GM21576 (cell line): Measurements from ENCODE around the gene PRKCA.

Experiments
- ATAC-seq: cut with Tn5 transposase; IDR thresholded peaks from one replicate; pipeline ENCODE4 v1.9.1; 2021; ENCODE audit warnings: mild to moderate bottlenecking, moderate library complexity; ENCODE audit not compliant: unreplicated experiment

Gene PRKCA

DNA sequence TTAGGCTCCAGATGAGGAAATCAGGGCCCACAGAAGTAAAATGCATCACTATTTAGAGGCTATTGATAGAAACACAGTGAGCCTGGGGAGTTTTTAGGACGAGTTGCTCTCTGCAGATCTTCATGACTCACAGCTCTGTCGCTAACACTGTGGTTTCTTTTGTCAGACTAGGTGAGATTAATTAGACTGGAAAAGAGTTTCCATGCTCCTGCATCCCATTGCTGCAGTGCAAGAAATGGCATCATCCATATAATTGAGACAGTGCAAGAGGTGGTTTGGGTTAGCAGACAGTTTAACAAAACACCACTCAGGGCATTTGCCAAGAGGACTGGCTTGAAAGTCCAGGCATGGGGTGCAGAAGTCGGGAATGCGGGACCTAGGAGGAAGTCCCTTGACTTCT lies 333.7 kb downstream of the PRKCA start:
- no peak for ATAC-seq

DNA sequence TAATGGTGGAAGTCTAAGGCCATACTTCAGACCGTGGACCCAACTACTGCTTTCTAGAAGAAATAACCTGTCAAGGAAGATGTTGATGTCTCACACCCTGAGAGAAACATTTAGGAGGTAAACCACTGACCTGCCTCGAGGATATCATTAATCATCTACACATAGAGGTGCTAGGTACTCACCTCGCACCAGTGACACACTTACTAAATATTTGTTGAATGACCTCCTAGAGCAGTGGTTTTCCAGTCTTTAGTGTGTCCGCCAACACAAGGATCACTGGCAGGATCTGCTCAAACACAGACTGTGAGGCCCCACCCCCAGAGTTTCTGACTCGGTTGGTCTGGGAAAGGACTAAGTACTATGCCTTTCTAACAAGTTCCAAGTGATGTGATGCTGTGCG lies 335.1 kb downstream of the PRKCA start:
- ATAC-seq = no peak

DNA sequence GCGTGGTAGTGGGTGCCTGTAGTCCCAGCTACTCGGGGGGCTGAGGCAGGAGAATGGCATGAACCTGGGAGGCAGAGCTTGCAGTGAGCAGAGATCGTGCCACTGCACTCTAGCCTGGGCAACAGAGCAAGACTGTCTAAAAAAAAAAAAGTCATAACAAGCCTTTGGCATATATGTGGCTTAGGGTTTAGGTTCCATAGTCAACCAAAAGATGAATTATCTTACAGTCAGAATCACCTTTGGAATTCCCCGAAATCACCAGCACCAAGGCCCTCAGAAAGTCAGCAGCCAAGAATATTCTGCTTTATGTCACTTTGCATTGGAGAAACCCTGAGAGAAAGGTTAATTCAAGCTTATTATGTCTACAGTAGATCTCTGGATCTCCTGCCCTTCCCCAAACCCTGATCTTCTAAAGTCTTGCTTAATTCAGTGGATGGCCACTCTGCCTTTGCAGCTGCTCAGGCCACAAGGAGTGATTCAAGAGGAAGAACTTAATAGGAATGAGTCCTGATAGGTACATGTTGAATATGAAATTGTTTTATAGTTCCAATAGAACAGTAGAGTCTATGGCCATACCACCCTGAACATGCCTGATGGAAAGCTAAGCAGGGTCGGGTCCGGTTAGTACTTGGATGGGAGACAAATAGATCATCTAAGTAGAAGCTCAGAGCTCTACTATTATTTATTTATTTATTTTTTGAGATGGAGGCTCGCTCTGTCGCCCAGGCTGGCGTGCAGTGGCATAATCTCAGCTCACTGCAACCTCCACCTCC lies 336.5 kb downstream of the PRKCA start:
- no peak for ATAC-seq

DNA sequence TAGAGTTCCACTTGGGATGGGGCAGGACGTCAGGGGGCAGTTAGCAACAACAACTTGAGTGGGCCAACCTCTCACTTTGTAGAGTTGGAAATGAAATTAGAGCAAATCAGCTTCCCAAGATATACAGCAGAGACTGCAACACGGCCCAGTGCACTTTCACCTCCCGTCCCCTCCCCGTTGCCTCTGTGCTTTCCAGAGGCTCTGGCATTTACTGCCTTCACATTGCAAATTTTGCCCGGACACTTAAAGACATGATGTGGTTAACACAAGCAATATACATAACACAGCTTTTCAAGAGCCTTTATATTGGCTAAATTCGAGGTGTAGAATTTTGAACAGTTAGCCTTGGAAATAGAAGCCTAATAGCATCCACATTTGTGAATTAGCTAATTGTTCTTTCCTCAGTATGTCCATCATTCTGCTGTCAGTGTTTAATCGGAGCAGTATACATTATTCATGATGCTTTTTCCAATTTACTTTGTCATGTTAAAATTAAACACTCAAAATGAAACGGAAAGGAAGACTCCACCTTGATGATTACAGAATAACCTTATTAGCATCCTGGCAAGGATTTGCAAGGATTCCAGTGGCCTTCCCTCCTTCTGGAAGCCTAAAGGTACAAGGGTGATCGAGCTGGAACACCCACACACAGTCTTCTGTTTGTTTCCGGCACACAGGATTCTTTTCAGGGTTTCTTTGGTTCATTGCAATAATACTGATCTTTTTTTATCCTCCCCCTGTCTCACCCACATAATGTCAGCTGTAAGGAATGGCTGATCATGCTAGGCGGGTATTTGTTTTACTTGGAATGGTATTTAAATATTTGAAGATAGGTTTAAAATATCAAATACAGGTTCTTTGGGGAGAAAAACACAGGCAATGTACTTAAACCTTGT lies 341.6 kb downstream of the PRKCA start:
- ATAC-seq = no peak

DNA sequence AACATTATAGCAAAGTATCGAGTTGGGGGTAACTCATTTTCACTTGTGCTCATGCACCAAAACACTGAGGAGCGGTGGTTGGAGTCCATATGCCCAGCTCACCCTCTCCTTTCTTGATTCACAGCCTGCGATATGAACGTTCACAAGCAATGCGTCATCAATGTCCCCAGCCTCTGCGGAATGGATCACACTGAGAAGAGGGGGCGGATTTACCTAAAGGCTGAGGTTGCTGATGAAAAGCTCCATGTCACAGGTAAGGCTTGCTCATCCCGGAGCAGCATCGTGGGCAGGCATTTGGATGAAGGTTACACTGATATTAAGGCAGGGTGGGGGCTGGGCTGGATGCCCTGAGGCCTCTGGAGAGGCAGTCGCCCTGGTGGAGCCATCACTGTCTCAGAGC lies 342.8 kb downstream of the PRKCA start:
- no peak for ATAC-seq

DNA sequence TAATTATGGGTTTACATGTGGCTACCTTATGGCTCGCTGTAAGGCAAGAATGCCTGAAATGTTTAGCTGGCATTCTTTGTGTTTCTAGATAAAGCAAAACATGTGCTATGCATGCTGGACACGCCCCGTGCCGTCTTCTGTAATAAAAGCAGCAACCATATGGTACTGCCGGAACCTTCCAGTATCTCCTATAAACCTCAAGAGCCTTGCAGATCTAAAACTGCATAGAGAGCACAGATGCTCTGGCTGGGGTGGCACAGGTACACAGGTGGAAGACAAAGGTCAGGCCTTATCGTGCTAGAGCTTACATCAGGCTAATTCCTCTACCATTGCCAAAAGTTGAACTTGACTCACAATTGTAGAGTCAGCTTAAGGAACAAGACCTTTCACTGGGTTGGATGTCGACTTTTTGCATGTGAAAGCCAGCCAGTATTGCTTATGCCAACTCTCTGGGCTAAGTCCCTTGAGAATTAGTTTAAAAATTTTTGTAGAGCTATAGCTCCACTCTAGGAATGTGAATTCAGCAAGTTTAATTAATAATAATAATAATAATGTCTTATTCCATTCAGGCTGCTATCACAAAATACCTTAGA lies 345.1 kb downstream of the PRKCA start:
- no peak for ATAC-seq

DNA sequence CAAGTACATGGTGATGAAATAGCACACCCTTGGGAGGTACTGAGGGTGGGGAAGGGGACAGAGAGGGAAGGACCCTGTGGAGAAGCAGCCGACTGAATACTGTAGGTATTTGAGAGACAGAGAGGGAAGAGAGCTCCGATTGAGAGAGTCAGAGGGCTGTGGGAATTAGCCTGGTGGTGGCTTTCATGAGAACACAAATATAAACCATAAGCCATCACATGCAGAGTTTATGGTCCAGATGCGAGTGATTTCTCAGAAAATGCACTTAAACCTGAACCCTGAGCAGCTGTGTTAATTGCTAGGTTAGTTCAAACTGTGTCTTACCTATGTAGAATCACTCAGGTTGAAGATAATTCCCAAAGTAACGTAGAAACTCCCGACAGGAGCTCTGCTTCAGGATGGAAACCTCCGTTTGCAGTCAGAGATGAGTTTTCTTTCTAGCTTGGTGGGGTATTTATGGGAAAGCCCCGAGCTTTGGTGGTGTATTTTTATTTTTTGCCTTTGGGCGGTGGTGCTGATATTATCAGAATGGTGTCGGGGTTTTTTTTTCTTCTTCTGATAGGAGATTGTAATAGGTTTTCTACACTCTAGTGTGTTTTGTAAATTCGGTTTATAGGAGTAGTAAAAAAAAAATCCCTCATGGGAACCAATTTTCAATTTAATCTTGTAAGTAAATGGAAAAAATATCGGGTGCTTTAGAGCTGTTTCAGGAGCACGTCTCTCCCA lies 347.6 kb downstream of the PRKCA start:
- no peak for ATAC-seq

DNA sequence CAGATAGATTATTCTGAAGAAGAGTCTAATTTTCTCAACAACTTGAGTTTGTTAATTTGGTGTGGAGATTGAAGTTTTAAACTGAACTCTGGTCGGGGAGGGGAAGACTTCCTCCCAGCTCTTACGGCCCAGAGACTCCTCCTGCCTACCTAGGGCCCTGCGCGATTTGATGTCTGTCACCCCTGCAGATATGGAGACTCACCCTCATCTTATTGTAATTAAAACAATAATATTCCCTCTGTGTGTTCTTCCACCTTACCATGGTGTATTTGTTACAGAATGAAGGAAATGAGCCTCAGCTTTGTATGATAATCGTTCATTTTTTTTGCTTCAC lies 348.1 kb downstream of the PRKCA start:
- ATAC-seq = no peak

DNA sequence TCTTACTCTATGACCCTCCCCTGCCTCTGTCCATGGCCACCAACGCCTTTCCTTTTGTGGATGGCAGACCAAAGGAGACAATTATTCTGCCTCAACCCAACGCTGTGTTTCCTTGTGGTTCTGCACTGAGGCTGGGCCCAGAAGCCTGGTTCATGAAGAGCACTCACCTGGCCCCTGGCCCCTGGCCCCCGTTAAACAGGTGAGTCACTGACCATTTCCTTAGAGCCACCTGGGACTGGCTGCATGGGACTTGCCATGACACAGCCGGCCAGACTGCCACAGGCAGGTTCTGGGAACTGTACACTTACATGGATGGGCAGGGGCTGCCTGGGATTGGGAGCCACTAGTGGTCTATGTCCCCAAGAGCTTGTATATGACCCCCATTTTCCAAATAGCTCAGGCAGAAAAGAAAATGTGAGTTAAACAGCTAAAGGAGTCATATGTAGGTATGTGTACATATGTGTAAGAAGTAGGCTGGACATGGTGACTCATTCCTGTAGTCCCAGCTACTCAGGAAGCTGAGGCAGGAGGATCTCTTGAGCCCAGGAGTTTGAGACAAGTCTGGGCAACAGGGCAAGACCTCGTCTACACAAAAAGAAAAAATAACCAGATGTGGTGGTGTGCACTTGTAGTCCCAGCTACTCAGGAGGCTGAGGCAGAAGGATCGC lies 350.6 kb downstream of the PRKCA start:
- no peak for ATAC-seq

DNA sequence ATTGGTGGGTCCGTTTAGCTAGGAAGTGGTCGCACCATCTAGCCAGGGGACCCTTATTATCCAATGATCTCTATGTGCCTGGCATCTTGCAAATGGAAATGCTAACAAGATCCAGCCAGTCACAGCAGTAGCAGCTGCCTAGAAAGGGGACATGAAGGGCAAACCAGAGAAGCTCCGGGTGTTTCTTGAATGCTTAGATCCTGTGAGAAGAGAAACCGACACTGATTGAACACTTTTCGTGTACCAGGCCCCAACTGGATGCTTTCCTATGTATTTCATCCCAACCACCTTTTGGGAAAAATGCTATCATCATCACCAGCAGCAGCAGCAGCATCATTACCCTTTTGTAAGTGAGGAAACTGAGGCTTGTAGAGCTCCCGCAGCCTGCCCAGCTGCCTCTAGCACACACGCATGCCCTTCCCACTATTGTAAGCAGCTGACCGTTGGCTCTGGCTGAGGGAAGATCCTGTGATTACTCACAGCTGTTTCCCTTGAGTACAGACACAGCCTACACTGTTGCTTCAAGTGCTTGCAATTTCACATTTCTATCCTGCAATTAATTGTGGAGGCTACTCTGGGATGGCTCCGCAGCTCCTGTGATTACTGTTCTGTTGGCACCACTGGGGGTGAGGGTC lies 351.8 kb downstream of the PRKCA start:
- no peak for ATAC-seq

DNA sequence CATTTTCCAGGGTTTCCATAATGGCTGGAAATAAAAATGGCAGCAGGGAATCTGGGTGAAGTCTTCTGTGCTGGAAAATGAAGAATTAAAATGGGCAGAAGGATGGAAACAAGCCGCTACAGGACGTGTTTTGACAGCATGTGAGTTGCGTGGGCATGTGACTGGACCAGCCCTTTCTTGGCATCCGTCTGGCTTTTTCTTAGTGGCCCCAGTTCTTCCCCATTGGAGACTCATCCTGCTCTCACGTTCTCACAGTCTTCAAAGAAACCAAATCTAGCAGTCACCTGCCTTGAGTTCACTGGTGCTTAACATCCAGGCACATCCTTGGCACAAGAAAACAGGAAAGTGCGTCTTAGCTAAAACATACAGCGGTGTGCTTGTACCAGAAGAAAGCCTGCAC lies 352.4 kb downstream of the PRKCA start:
- no peak for ATAC-seq

DNA sequence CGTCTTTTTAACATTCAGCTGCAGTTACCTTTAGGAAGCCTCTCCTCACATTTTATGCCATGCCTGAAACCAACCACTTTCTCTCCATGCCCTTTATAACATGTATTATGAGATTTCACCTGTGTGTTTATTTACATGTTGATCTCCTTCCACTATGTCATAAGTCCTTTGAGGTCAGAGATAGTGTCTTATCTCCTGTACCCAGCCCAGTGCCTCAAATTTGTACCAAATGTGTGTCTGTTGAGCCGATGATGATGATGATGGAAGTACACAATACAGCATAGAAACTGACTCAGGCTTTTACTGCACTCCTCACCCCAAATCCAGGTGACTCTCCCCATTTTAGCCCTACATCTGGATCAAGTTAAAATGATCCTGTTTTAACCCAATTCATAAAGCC lies 353.0 kb downstream of the PRKCA start:
- no peak for ATAC-seq

DNA sequence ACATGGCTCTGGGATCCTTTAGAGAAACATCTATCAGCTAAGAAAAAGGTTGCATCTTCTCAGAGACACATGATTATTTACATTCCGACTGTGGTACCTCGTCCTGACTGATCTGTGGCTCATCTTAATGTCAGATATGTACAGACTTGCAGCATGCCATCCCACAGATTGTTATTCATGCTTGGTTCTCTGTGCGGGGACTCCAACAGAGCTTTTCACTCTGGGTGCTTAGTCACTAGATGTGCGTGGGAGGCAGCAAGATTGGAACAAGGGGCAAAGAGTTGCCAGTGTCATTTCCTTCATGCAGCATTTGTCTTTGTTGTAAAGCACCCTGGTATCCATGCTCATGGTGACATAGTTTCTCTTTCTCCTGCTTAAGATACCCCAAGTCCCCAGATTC lies 353.4 kb downstream of the PRKCA start:
- ATAC-seq = no peak

DNA sequence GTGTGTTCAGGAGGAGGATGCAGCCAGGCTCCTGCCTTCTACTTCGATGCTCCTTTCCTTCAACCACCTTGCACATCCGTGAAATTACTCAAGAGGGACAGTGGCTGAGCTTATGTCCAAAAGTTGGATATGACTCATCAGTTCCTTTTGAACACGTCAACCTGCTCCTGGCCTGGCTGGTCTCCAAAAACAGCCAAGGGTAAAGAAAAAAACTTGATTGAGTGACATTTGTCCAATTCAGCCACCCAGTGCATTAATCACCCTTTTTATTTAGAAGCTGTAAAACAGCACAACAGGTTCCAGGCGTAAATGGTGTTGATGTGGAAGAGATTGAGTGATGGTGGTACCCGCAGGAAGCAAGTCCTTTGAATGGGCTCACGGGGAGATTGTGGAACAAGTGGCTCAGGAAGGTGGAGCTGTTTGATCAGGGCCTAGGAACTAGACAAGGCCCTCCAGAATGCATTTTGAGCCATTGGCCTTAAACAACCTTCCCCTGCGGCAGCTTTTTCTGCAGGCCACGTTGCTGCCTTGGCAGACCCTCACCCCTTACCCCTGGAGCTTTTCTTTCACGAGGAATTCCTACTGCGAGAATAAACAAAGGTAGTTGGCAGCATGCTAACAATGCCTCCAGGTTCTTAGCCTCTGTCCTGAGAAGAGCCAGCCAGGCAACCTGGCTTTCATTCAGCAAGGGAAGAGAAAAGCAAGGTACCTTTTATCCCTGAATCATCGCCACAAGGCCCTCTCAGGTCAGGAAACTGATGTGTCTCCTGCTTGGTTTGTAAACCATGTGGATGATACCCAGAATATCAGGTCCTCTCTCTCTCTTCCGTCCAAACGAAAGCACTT lies 359.2 kb downstream of the PRKCA start:
- ATAC-seq = no peak

DNA sequence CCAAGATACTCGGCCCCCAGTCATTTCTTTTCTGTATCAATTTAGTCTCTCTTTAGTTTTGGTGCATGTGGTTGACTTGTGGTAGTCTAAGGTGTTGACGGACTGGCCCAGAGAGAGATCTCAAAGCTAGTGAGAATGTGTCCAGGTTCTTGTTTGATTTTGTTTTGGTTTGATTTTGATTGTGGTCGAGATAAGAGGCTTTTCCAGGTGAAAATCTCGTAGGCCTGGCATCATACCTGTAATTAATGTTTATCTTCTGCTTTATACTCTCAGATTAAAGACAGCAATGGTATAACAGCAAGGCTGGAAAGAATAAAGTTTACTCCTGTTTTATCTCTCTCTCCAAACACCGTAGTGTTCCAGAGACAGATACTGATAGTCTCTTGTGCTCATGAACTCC lies 360.1 kb downstream of the PRKCA start:
- no peak for ATAC-seq

DNA sequence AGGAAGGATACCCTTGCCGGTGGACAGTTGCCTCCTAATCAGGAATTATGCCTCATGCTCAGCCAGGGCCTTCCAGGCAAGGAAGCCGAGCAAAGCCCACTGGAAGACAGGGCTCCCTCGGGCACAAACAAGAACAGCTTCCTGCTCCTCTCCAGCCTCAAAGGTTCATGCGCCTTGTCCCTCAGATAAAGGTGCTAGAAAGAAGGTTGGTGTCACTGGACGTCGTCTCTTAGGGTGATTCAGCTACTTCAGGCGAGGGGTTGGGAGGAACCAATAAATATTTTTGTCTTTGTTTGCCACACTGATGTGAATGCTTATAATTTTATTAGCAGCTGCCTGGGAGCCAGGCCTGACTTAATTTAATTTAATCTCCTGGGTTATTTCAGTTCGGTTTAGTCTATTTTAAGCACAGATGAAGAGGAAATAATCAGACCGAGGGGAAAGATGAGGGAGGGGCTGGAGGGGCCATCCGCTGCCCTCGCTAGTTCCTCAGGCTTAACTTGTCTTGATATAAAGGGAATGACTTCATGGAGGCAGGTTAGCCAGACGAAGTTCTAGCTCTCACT lies 360.7 kb downstream of the PRKCA start:
- ATAC-seq = no peak

DNA sequence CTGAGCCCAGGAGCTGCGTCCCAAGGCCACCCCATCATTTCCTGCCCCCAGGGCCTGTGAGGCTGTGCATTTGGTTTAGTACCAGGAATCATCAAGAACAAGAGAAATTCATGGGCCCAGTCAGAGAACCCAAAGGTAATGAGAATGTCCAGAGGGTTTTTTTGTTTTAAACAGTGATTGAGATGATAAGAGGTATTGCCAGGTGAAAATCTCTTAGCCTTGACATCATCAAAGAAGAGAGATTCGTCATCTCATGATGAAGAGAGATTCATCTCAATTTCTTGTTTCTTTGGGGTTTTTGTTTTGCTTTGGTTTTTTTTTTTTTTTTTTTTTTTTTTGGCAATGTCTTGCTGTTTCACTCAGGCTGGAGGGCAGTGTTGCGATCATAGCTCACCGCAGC lies 361.9 kb downstream of the PRKCA start:
- ATAC-seq = no peak

DNA sequence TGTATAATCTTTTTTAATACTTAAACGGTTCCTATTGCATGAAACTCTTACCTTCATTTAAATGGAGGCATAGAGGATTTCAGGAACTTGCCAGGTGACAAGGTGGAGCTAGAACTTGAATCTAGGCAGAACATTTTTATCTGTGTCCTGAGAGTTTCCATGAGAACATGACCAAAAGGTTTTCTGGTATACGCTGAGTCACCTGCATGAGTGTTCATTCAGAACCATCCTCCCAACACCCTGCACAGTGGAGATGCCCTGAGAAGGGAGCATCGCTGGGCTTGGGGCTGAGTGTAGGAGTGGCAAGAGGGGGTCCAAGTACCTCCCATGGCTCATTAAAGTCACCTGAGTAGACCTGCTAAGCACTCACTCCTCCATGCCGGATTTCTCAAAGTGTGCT lies 362.8 kb downstream of the PRKCA start:
- no peak for ATAC-seq

DNA sequence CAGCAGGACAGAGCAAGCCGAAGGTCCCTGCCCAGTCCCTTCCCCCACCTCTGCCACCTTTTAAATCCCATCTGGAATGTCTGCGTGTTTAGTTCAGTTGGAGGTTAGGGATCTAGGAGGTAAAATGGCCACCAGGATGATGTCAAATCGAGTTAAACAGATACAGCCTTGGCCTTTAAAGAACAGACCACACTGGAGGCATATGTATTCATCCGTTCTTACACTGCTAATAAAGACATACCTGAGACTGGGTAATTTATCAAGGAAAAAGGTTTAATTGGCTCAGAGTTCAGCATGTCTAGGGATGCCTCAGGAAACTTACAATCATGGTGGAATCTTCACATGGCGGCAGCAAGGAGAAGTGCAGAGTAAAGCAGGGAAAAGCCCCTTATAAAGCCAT lies 364.7 kb downstream of the PRKCA start:
- ATAC-seq = no peak
